ENCODE data around the gene EFNB2. TPM values are rescaled to one million over a fixed set of nuclear protein-coding genes. Genes with fewer than 3 reads are reported as not detected.

Gene EFNB2
- total and polyA plus RNA-seq, 2 of the 8 experiments (the other 6 are each of a cell fraction or from before 2014, with no cell fraction given), result 8.2 to 12.0 TPM

DNA sequence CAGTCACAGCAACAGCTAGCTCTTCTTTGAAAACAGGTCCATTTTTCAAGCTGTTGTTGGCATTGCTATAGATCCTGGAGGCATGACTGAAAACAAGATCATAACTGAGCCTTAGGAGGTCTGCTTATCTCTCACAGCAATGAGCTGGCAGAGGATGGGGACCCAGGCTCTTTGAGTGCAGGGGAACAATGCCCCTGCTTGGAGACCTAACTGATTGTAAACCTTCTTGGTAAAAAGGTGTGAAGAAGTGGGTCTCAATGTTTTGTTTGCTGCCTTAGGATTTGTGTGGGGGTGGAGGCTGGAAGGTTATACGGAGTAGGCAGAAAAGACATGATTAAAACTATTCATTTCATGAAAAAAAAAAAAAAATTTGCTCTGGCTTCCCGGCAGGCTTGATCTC is 94.6 kb downstream of the EFNB2 start:
- Histone ChIP-seq H3K9ac (replicated peaks in 1 of 4; ENCODE audit: extremely low read depth in 1 of 4, low read depth in 3 of 4, low read length in 3 of 4) (no peak overlapping the region), H3K23me2 (ENCODE audit: low read depth, low read length) (peaks cover 3% of the 10 kb centered on the region; the same call in 1 of the 2 replicates), H4K20me1 (replicated peaks in 1 of 2; ENCODE audit: control insufficient read depth in 1 of 2, insufficient read depth in 2 of 2, low read length in 2 of 2) (no peaks in the 10 kb centered on the region), H3K23ac (ENCODE audit: insufficient read length) (no peak overlapping the region), H3K4ac (replicated peaks; ENCODE audit: insufficient read length, low read depth, low read length) (no peak overlapping the region), H3K56ac (replicated peaks; ENCODE audit: insufficient read length, low read depth, low read length) (no peak overlapping the region), H3K4me2 (ENCODE audit: insufficient read depth in 1 of 2, low read depth in 2 of 2, low read length in 2 of 2) (no peak overlapping the region), H2BK20ac (ENCODE audit: low read length) (no peak overlapping the region), H4K5ac (ENCODE audit: insufficient read length, low read depth, low read length) (no peak overlapping the region), H4K8ac (ENCODE audit: extremely low read depth, insufficient read depth, low read length) (no peak overlapping the region), H3K9me3 (ENCODE audit: insufficient read depth in 2 of 2, low read depth in 1 of 2, low read length in 1 of 2) (no peaks in the 10 kb centered on the region), H3K79me1 (ENCODE audit: low read depth, low read length) (no peaks in the 10 kb centered on the region), H3K18ac (ENCODE audit: extremely low read depth, low read length) (no peak overlapping the region), H3K14ac (ENCODE audit: insufficient read length) (no peak overlapping the region), H3K36me3 (ENCODE audit: control insufficient read depth in 2 of 4, insufficient read depth in 4 of 4, low read length in 3 of 4) (no peaks in the 10 kb centered on the region), H2BK15ac (ENCODE audit: low read length) (no peak overlapping the region), H3K79me2 (ENCODE audit: control insufficient read depth in 1 of 2, insufficient read depth in 2 of 2, low read length in 2 of 2) (no peaks in the 10 kb centered on the region), H2BK120ac (replicated peaks; ENCODE audit: low read depth, low read length) (no peak overlapping the region), H2AFZ (ENCODE audit: low read length) (peak overlapping the region; percentile 79; the same call in 1 of the 2 replicates), H2AK5ac (ENCODE audit: low read depth, low read length) (no peak overlapping the region), H3K4me3 (ENCODE audit: extremely low read depth in 1 of 4, insufficient read depth in 2 of 4, low read depth in 3 of 4, low read length in 4 of 4) (no peak overlapping the region), H3K27me3 (replicated peaks in 1 of 4; ENCODE audit: control insufficient read depth in 3 of 4, extremely low read depth in 1 of 4, insufficient read depth in 3 of 4, low read length in 3 of 4) (no peaks in the 10 kb centered on the region), H4K91ac (replicated peaks; ENCODE audit: insufficient read length, low read length) (no peak overlapping the region), H2BK12ac (ENCODE audit: low read depth, low read length) (no peak overlapping the region), H3K4me1 (replicated peaks in 1 of 4; ENCODE audit: control insufficient read depth in 3 of 4, insufficient read depth in 4 of 4, low read length in 3 of 4) (peaks cover 0 to 4% (median 0%) of the 10 kb centered on the region in 4 experiments; a peak in 3 of 7 replicates), H3K27ac (ENCODE audit: low read depth, low read length) (no peak overlapping the region), H2BK5ac (ENCODE audit: low read depth, low read length) (no peak overlapping the region)
- POLR2A ChIA-PET (ENCODE audit: partially characterized antibody), result interaction anchor here (1.1 kb wide), 1 partner anchor 19 kb away, joined by 3 read pairs; no protein-coding TSS in a partner anchor
- DNase-seq (ENCODE audit: low read depth in 1 of 2, low spot score in 2 of 2), result no peak
- FAIRE-seq, result peak; percentile 50
- CTCF ChIA-PET (ENCODE audit: partially characterized antibody), result interaction anchor here (0.7 kb wide), 1 partner anchor 215 kb away, joined by 3 read pairs; no protein-coding TSS in a partner anchor
- WGBS, 2 experiments (ENCODE audit: extremely low coverage in 1 of 2, insufficient coverage in 1 of 2, insufficient read length in 1 of 2, insufficient replicate concordance in 2 of 2, low coverage in 1 of 2, low lambda C conversion rate in 2 of 2, missing lambda C conversion rate in 1 of 2), result 73% methylated on average over 2 of the region's 2 CpGs; no CpG with 5 or more reads in 1 of the 2 experiments
- TF ChIP-seq CBX8 (IDR thresholded peaks at IDR 0.05; ENCODE audit: borderline replicate concordance, low read depth, low read length) (no peak), CHD2 (IDR thresholded peaks at IDR 0.05; ENCODE audit: low read length) (no peak), TAF7 (optimal IDR thresholded peaks at IDR 0.05; ENCODE audit: borderline replicate concordance, low read depth, low read length) (no peak), POLR2A (IDR thresholded peaks at IDR 0.05; ENCODE audit: control extremely low read depth in 1 of 2, low read depth in 2 of 2, low read length in 2 of 2) (no peak), JUN (IDR thresholded peaks at IDR 0.05; ENCODE audit: low read depth, low read length) (no peak), BRCA1 (IDR thresholded peaks at IDR 0.05; ENCODE audit: low read depth, low read length) (no peak), SIN3A (conservative IDR thresholded peaks at IDR 0.05 in 1 of 2, IDR thresholded peaks at IDR 0.05 in 1 of 2; ENCODE audit: low read depth in 1 of 2, low read length in 2 of 2) (no peak), POLR2AphosphoS5 (IDR thresholded peaks at IDR 0.05; ENCODE audit: low read depth, low read length) (no peak), KDM1A (IDR thresholded peaks at IDR 0.05; ENCODE audit: borderline replicate concordance, low read length) (no peak), BCL11A (IDR thresholded peaks at IDR 0.05; ENCODE audit: low read depth in 2 of 2, low read length in 2 of 2) (no peak), EP300 (IDR thresholded peaks at IDR 0.05; ENCODE audit: borderline replicate concordance in 1 of 2, low read depth in 2 of 2, low read length in 2 of 2) (no peak), ASH2L (IDR thresholded peaks at IDR 0.05; ENCODE audit: low read length) (no peak), EGR1 (IDR thresholded peaks at IDR 0.05; ENCODE audit: borderline replicate concordance, low read depth, low read length) (no peak)
- TF ChIP-seq, protein P1, sequence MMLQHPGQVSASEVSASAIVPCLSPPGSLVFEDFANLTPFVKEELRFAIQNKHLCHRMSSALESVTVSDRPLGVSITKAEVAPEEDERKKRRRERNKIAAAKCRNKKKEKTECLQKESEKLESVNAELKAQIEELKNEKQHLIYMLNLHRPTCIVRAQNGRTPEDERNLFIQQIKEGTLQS (IDR thresholded peaks at IDR 0.05; ENCODE audit: insufficient read depth, low read depth, low read length), result no peak

Measured in H1 (cell line).